ENCODE results near the gene TMEM235.

DNA sequence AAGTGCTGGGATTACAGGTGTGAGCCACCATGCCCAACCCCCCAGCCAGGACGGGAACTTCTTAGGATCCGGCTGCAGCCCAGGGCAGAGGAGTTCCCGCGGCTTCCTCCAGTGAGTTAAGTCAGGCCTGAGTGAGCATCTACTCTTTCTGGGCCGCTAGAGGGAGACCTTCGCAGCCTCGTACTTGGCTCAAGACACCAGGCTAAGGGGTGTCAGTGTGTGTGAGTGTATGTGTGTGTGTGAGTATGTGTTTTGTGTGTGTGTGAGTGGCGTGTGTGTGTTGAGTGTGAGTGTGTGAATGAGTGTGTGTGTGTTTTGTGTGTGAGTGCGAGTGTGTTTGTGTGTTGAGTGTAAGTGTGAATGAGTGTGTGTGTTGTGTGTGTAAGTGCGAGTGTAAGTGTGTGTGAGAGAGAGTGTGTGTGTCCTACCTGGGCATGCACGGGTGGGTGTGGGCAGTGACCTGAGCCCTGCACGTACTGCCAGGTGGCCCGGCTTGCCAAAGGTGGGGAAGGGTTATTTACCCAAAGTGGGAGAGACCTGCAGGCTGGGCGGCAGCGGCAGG lies 58.5 kb downstream of the TMEM235 start:
- TF ChIP-seq CTCF (IDR thresholded peaks at IDR 0.05) = peak; percentile 42 to 99 (median 78)
- no peak for TF ChIP-seq POLR2A (IDR thresholded peaks at IDR 0.05)
